HEK293T (cell line): ENCODE results near the gene MMADHC.

ENCODE experiments used
- BHLHE40 ChIP-seq: fragments of 450-650 bp; IDR thresholded peaks from 2 replicates; pipeline ENCODE4 v1.6.1; 2016; ENCODE audit warnings: mild to moderate bottlenecking, moderate library complexity, borderline replicate concordance
- ELF4 ChIP-seq: fragments of 450-650 bp; IDR thresholded peaks from 2 replicates; pipeline ENCODE4 v1.6.1; 2017; ENCODE audit warnings: antibody characterized with exemption
- FOXA1 ChIP-seq: fragments of 450-650 bp; IDR thresholded peaks from 2 replicates; pipeline ENCODE4 v1.6.1; 2016; ENCODE audit warnings: mild to moderate bottlenecking
- FOXM1 ChIP-seq: fragments of 450-650 bp; IDR thresholded peaks from 2 replicates; pipeline ENCODE4 v1.6.1; 2017; ENCODE audit warnings: mild to moderate bottlenecking, borderline replicate concordance
- HDGF ChIP-seq: fragments of 450-650 bp; IDR thresholded peaks from 2 replicates; pipeline ENCODE4 v1.6.1; 2017; ENCODE audit warnings: antibody characterized with exemption, borderline replicate concordance
- L3MBTL2 ChIP-seq: fragments of 450-650 bp; conservative IDR thresholded peaks from 2 replicates; pipeline ENCODE4 v1.6.1; 2016; ENCODE audit warnings: mild to moderate bottlenecking
- SP1 ChIP-seq: fragments of 450-650 bp; IDR thresholded peaks from 2 replicates; pipeline ENCODE4 v1.6.1; 2017
- SUZ12 ChIP-seq: fragments of 450-650 bp; IDR thresholded peaks from 2 replicates; pipeline ENCODE4 v1.6.1; 2016; ENCODE audit warnings: mild to moderate bottlenecking
- TF ChIP-seq, protein P1 (sequence below): fragments of 450-650 bp; IDR thresholded peaks from 2 replicates; pipeline ENCODE4 v1.6.1; 2016

DNA sequence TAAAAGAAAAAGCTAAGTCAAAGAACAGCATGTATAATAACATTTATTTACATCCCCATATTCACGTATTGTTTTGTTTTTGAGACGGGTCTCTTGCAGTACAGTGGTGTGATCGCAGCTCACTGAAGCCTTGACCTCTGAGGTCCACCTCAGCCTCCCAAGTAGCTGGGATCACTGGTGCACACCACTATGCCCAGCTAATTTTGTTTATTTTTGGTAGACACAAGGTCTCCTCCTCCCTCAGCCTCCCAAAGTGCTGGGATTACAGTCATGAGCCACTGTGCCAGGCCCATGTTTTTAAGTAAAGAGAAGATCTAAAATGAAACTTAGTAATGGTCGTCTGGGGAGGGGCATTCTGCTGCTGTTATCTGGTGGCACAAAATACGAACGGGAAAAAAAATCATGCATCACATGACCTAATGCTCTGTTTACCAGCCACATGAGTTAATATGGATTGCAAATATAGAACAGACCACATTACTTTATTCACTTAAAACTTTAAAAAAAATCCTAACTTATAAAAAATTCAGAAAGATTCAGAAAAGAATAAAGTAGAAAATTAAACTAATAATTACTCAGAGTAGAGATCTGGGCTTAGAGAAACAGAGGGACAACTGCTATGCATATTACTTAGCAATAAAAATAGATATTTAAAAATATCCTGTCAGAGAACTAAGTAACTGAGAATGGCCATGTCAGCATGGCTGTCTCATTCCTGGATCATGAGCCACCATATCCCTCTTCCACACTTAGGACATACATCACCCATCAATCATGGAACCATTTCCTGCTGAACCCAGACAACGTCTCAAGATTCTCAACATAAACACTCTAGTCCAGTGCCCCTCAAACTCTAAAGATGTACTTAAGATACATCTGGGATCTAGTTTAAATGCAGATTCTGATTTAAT is 7.3 kb downstream of the MMADHC start:
- TF ChIP-seq SP1 (no peak), ELF4 (no peak), FOXM1 (no peak), BHLHE40 (no peak), FOXA1 (no peak), HDGF (no peak), SUZ12 (no peak), L3MBTL2 (no peak)
- TF ChIP-seq, protein P1, sequence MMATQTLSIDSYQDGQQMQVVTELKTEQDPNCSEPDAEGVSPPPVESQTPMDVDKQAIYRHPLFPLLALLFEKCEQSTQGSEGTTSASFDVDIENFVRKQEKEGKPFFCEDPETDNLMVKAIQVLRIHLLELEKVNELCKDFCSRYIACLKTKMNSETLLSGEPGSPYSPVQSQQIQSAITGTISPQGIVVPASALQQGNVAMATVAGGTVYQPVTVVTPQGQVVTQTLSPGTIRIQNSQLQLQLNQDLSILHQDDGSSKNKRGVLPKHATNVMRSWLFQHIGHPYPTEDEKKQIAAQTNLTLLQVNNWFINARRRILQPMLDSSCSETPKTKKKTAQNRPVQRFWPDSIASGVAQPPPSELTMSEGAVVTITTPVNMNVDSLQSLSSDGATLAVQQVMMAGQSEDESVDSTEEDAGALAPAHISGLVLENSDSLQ, result no peak
